ENCODE measurements around the gene PGS1.

The PGS1 gene

DNA sequence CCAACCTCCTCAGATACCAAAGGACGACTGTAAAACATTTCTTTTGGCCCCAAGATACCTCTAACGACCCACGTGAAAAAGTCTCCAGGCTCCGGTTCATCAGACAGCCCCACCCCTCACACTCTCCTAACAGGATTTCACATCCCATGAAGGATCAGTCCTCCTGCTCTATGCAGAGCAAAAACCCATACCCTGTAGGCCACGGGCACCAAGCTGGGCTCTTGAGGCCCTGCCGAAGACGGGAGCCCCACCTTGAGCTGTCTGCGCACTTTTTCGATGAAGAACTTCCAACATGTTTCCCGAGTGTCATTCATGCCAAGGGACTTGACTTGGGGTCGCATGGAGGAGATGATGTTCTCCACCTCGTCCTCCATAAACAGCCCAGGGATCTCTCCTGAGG, 89.9 kb downstream of the PGS1 start:
- ATAC-seq (ENCODE audit: insufficient read depth, low read depth) (no peak), DNase-seq (no peak)
- Histone ChIP-seq H3K4me3 (ENCODE audit: low read depth in 1 of 2, low read length in 2 of 2) (no peak overlapping the region), H3K36me3 (ENCODE audit: insufficient read depth, low read length) (no peaks in the 10 kb centered on the region), H3K9ac (ENCODE audit: low read depth, low read length) (no peak overlapping the region), H3K27me3 (ENCODE audit: insufficient read depth, low read length, poor library complexity) (no peaks in the 10 kb centered on the region), H3K4me2 (ENCODE audit: insufficient read depth, low read length) (no peak overlapping the region), H2AFZ (ENCODE audit: low read depth, low read length) (no peak overlapping the region), H3K9me3 (ENCODE audit: insufficient read depth, low read length, severe bottlenecking) (no peaks in the 10 kb centered on the region), H3K4me1 (ENCODE audit: insufficient read depth, low read length) (no peaks in the 10 kb centered on the region), H3K79me2 (ENCODE audit: insufficient read depth, low read length) (no peaks in the 10 kb centered on the region), H3K27ac (ENCODE audit: low read length) (no peak overlapping the region), H4K20me1 (ENCODE audit: insufficient read depth, low read length) (no peaks in the 10 kb centered on the region)
- TF ChIP-seq EZH2 (IDR thresholded peaks at IDR 0.05; ENCODE audit: borderline replicate concordance, low read depth, low read length, severe bottlenecking), result no peak
- TF ChIP-seq, protein P1, sequence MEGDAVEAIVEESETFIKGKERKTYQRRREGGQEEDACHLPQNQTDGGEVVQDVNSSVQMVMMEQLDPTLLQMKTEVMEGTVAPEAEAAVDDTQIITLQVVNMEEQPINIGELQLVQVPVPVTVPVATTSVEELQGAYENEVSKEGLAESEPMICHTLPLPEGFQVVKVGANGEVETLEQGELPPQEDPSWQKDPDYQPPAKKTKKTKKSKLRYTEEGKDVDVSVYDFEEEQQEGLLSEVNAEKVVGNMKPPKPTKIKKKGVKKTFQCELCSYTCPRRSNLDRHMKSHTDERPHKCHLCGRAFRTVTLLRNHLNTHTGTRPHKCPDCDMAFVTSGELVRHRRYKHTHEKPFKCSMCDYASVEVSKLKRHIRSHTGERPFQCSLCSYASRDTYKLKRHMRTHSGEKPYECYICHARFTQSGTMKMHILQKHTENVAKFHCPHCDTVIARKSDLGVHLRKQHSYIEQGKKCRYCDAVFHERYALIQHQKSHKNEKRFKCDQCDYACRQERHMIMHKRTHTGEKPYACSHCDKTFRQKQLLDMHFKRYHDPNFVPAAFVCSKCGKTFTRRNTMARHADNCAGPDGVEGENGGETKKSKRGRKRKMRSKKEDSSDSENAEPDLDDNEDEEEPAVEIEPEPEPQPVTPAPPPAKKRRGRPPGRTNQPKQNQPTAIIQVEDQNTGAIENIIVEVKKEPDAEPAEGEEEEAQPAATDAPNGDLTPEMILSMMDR (IDR thresholded peaks at IDR 0.05; ENCODE audit: borderline replicate concordance, extremely low read depth, low read length, poor library complexity, severe bottlenecking), result no peak

DNA sequence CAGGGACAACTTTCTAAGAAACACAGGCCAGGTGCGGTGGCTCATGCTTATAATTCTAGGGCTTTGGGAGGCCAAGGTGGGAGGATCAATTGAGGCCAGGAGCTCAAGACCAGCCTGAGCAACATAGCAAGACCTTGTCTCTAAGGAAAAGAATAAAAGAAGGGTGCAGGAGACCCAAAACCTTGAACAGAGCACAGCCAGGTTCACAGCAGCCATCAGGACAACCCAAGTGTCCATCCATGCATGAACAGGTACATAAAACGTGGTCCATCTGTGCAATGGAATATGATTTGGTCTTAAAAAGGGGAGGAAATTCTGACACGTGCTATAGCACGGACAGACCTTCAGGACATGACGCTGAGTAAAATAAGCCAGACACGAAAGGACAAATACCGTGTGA, 91.0 kb downstream of the PGS1 start:
- no peaks in the 10 kb centered on the region for H3K27me3 ChIP-seq (ENCODE audit: insufficient read depth, low read length, poor library complexity)
- no peaks in the 10 kb centered on the region for H3K4me1 ChIP-seq (ENCODE audit: insufficient read depth, low read length)
- no peaks in the 10 kb centered on the region for H3K9me3 ChIP-seq (ENCODE audit: insufficient read depth, low read length, severe bottlenecking)
- H2AFZ ChIP-seq (ENCODE audit: low read depth, low read length), result no peak overlapping the region
- H3K4me3 ChIP-seq (ENCODE audit: low read depth in 1 of 2, low read length in 2 of 2), result no peak overlapping the region
- ATAC-seq (ENCODE audit: insufficient read depth, low read depth) (no peak), DNase-seq (no peak)
- H3K36me3 ChIP-seq (ENCODE audit: insufficient read depth, low read length), result no peaks in the 10 kb centered on the region
- no peak overlapping the region for H3K27ac ChIP-seq (ENCODE audit: low read length)
- no peak overlapping the region for H3K9ac ChIP-seq (ENCODE audit: low read depth, low read length)
- no peaks in the 10 kb centered on the region for H3K79me2 ChIP-seq (ENCODE audit: insufficient read depth, low read length)
- no peaks in the 10 kb centered on the region for H4K20me1 ChIP-seq (ENCODE audit: insufficient read depth, low read length)
- H3K4me2 ChIP-seq (ENCODE audit: insufficient read depth, low read length), result no peak overlapping the region
- no peak for TF ChIP-seq EZH2 (IDR thresholded peaks at IDR 0.05; ENCODE audit: borderline replicate concordance, low read depth, low read length, severe bottlenecking)
- TF ChIP-seq, protein P1 (IDR thresholded peaks at IDR 0.05; ENCODE audit: borderline replicate concordance, extremely low read depth, low read length, poor library complexity, severe bottlenecking), result no peak

DNA sequence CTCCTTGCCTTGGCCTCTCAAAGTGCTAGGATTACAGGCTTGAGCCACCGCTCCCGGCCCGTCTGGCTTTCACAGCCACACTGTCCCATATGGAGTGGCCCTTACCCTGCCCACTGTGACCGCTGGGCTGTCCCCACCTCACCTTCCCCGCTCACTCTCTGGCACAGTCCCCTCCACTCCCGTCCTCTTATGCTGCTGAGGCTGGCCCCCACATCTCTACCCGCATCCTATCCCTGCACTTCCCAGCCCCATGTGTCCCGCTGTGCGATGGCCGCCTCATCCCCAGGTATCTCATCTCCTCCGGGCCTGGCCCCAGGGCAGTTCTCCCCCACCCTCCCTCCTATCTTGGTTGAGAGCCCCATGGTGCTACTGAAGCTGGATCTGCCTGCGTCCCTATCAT, 93.2 kb downstream of the PGS1 start:
- no peaks in the 10 kb centered on the region for H3K9me3 ChIP-seq (ENCODE audit: insufficient read depth, low read length, severe bottlenecking)
- H3K4me2 ChIP-seq (ENCODE audit: insufficient read depth, low read length), result no peak overlapping the region
- no peaks in the 10 kb centered on the region for H3K4me1 ChIP-seq (ENCODE audit: insufficient read depth, low read length)
- H2AFZ ChIP-seq (ENCODE audit: low read depth, low read length), result no peak overlapping the region
- DNase-seq, result no peak
- TF ChIP-seq, protein P1 (IDR thresholded peaks at IDR 0.05; ENCODE audit: borderline replicate concordance, extremely low read depth, low read length, poor library complexity, severe bottlenecking), result no peak
- no peak for TF ChIP-seq EZH2 (IDR thresholded peaks at IDR 0.05; ENCODE audit: borderline replicate concordance, low read depth, low read length, severe bottlenecking)
- no peak for ATAC-seq (ENCODE audit: insufficient read depth, low read depth)
- H3K27ac ChIP-seq (ENCODE audit: low read length), result no peak overlapping the region
- H4K20me1 ChIP-seq (ENCODE audit: insufficient read depth, low read length), result no peaks in the 10 kb centered on the region
- H3K36me3 ChIP-seq (ENCODE audit: insufficient read depth, low read length), result no peaks in the 10 kb centered on the region
- no peak overlapping the region for H3K9ac ChIP-seq (ENCODE audit: low read depth, low read length)
- no peak overlapping the region for H3K4me3 ChIP-seq (ENCODE audit: low read depth in 1 of 2, low read length in 2 of 2)
- no peaks in the 10 kb centered on the region for H3K79me2 ChIP-seq (ENCODE audit: insufficient read depth, low read length)
- H3K27me3 ChIP-seq (ENCODE audit: insufficient read depth, low read length, poor library complexity), result no peaks in the 10 kb centered on the region

All from DND-41 (cell line).